Right lobe of liver (tissue), 6 donors: ENCODE measurements around the gene ZNRF4. TPM values are rescaled to one million over a fixed set of nuclear protein-coding genes. Genes with fewer than 3 reads are reported as not detected.

Experiments
- ATAC-seq, 4 donors: fragments of 200-7000 bp; cut with Tn5 transposase; one replicate each; pipeline ENCODE4 v1.9.1; 2020; ENCODE audit warnings: mild to moderate bottlenecking in 4 of 4, moderate library complexity in 4 of 4
- DNase-seq, 3 donors: peaks; one replicate each; pipeline ENCODE4 v3.0.0-alpha.2; 2020
- H3K27ac ChIP-seq, 3 donors: fragments of 200-600 bp; one replicate each; pipeline ENCODE4 v1.8.0; 2022
- H3K27me3 ChIP-seq, 2 donors: fragments of 200-600 bp; one replicate each; pipeline ENCODE4 v1.8.0; 2022
- H3K36me3 ChIP-seq, 4 donors: fragments of 200-600 bp; sonication (generic) in 1 of 4; one replicate each; pipeline versions ENCODE4 v1.5.1 to v1.8.0; 2017 to 2022; ENCODE audit warnings: control low read depth in 1 of 4
- H3K4me1 ChIP-seq, 4 donors: fragments of 200-600 bp; sonication (generic) in 1 of 4; one replicate each; pipeline versions ENCODE4 v1.5.1 to v1.8.0; 2017 to 2022; ENCODE audit warnings: control low read depth in 1 of 4
- H3K4me3 ChIP-seq, 3 donors: fragments of 200-600 bp; one replicate each; pipeline ENCODE4 v1.8.0; 2022
- H3K9me3 ChIP-seq, 4 donors: fragments of 200-600 bp; sonication (generic) in 1 of 4; one replicate each; pipeline versions ENCODE4 v1.5.1 to v1.8.0; 2017 to 2022; ENCODE audit warnings: control low read depth in 1 of 4
- POLR2A ChIP-seq: fragments of 450-650 bp; IDR thresholded peaks from one replicate; pipeline ENCODE4 v1.6.1; 2017; ENCODE audit warnings: antibody characterized with exemption, mild to moderate bottlenecking
- WGBS: methylation state at CpG from one replicate; pipeline ENCODE4 v1.1.6; 2018; ENCODE audit warnings: low coverage, low lambda C conversion rate; ENCODE audit not compliant: insufficient coverage; ENCODE audit errors: missing lambda C conversion rate; 5-methylcytosine and 5-hydroxymethylcytosine counted together
- intact Hi-C, 2 donors: fragments of 100-400 bp; cut with DNase I; formaldehyde crosslinking; loops; one replicate each; pipeline versions ENCODE4 v1.11.2 to v1.14.1; 2022
- total RNA-seq, 6 experiments: library from RNA; depleted of rRNA in 2 of 6; stranded (reverse); fragments of >200 nt in 2 of 6; fragmentation: NEBNext Ultra II Directional in 3 of 6; extraction: Animal tissue kit (Norgen Biotek cat#: 25700) in 3 of 6; gene quantifications; one replicate each; pipeline versions ENCODE4 v1.1.0 to v1.2.4, GENCODE V29; 2016 to 2023
- TF ChIP-seq, protein P1 (sequence below), 4 donors: fragments of 200-600 bp in 3 of 4; fragments of 450-650 bp in 1 of 4; IDR thresholded peaks; one replicate each; pipeline versions ENCODE4 v1.5.1 to v1.8.0; 2016 to 2022; ENCODE audit warnings: antibody characterized with exemption in 4 of 4, mild to moderate bottlenecking in 2 of 4
- donor health status: DM: no; HTN: yes; CAD: no.
- donor health status: DM: no; HTN: no; CAD: no.
- donor health status: DM: no; HTN: no; CAD: no.
- donor health status: DM: no; HTN: yes; CAD: no.
- donor health status: DM: no; HTN: yes; CAD: no.

Gene ZNRF4
- total RNA-seq, 6 experiments from 2014 or later: not detected

DNA sequence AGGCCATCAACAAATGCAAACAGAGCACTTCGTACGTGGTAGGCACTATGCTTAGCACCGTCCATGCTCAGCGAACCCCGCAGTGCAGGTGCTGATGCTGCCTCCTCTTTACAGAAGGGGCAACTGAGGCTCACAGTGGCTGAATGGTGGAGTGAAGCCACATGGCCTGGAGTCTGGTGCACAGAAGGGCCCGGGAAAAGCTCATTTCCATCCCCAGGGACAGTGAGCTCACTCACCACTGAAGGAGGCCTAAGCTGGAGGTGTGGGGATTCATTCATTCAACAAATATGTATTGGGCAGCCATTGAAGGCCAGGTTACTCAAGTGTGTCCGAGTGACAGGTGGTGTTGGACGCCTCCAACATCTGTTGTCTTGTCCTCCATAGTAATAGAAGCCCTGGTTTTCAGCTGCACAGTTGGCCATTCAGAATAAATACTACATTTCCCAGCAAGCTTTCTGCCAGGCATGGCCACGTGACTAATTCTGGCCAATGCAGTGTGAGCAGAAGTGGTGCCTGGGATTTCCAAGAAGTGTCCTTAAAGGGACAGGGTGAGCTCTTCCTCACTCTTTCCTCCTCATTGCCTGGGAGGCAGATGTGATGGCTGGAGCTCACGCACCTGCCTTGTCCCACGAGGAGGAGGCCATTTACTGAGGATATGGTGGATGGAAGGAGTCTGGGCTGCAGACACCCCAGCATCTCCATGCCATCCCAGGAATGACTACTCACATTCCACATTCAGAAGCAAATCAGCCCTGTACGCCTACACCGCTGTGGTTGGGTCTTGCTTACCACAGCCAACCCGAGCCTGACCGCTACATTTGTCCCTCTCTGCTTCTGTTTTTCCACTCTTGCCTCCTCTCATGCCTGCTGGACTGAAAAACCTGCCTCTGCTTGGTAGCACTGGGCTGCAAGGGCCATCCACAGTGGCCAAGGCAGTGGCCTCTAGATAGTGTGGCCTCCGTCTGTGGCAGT lies 2.3 kb upstream of the ZNRF4 start:
- no peaks in the 10 kb centered on the region for H3K4me1 ChIP-seq
- TF ChIP-seq, protein P1, sequence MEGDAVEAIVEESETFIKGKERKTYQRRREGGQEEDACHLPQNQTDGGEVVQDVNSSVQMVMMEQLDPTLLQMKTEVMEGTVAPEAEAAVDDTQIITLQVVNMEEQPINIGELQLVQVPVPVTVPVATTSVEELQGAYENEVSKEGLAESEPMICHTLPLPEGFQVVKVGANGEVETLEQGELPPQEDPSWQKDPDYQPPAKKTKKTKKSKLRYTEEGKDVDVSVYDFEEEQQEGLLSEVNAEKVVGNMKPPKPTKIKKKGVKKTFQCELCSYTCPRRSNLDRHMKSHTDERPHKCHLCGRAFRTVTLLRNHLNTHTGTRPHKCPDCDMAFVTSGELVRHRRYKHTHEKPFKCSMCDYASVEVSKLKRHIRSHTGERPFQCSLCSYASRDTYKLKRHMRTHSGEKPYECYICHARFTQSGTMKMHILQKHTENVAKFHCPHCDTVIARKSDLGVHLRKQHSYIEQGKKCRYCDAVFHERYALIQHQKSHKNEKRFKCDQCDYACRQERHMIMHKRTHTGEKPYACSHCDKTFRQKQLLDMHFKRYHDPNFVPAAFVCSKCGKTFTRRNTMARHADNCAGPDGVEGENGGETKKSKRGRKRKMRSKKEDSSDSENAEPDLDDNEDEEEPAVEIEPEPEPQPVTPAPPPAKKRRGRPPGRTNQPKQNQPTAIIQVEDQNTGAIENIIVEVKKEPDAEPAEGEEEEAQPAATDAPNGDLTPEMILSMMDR (IDR thresholded peaks at IDR 0.05): no peak
- no peak for TF ChIP-seq POLR2A
- DNase-seq (no peak), ATAC-seq (no peak)
- intact Hi-C loops: no loop called here
- no peak overlapping the region for H3K27ac ChIP-seq
- WGBS: 53% methylated on average over 5 of the region's 16 CpGs
- no peaks in the 10 kb centered on the region for H3K27me3 ChIP-seq
- H3K36me3 ChIP-seq: no peaks in the 10 kb centered on the region
- no peak overlapping the region for H3K4me3 ChIP-seq
- H3K9me3 ChIP-seq: no peaks in the 10 kb centered on the region

DNA sequence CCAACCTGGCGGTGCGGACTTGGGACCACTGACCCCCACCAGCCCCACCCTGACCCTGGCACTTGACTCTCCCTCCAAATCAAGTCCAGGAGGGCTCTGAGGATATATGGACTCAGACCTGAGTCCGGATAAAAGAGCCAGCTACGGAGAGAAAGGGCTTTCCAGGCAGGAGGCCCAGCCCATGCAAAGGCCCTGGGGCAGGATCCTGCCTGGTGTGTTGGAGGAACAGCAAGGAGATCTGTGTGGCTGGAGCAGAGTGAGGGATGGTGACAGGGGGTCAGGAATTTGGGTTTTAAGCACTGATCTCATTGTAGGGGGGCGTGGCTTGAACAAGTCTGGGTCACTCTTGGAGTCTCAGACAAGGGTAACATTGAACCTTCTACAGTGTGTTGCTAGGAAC lies 474 bp upstream of the ZNRF4 start:
- Histone ChIP-seq H3K4me3 (no peak overlapping the region), H3K9me3 (no peaks in the 10 kb centered on the region), H3K27ac (no peak overlapping the region), H3K4me1 (no peaks in the 10 kb centered on the region), H3K27me3 (no peaks in the 10 kb centered on the region), H3K36me3 (no peaks in the 10 kb centered on the region)
- intact Hi-C loops: no loop called here
- DNase-seq (no peak), ATAC-seq (no peak)
- 83% methylated on average over 2 of the region's 5 CpGs for WGBS
- TF ChIP-seq, protein P1 (IDR thresholded peaks at IDR 0.05): no peak
- TF ChIP-seq POLR2A: no peak

DNA sequence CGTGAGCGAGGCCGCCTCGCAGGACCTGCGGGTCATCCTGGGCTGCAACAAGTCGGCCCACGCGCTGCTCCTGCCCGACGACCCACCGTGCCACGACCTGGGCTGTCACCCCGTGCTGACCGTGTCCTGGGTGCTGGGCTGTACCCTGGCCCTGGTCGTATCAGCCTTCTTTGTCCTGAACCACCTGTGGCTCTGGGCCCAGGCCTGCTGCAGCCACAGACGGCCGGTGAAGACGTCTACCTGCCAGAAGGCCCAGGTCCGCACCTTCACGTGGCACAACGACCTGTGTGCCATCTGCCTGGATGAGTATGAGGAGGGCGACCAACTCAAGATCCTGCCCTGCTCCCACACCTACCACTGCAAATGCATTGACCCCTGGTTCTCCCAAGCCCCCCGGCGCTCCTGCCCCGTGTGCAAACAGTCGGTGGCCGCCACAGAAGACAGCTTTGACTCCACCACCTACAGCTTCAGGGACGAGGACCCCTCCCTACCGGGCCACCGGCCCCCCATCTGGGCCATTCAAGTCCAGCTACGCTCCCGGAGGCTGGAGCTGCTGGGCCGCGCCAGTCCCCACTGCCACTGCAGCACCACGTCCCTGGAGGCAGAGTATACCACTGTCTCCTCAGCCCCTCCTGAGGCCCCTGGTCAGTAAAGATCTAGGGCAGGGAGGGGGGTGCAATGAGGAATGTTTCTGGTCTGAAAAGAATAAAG lies 1.1 kb downstream of the ZNRF4 start:
- no peaks in the 10 kb centered on the region for H3K27me3 ChIP-seq
- H3K9me3 ChIP-seq: no peaks in the 10 kb centered on the region
- intact Hi-C loops: no loop called here
- no peak overlapping the region for H3K27ac ChIP-seq
- no peak overlapping the region for H3K4me3 ChIP-seq
- no peak for DNase-seq
- no peaks in the 10 kb centered on the region for H3K36me3 ChIP-seq
- ATAC-seq: no peak
- H3K4me1 ChIP-seq: no peaks in the 10 kb centered on the region
- no peak for TF ChIP-seq POLR2A
- TF ChIP-seq, protein P1 (IDR thresholded peaks at IDR 0.05): no peak
- WGBS: 60% methylated on average over 1 of the region's 35 CpGs

DNA sequence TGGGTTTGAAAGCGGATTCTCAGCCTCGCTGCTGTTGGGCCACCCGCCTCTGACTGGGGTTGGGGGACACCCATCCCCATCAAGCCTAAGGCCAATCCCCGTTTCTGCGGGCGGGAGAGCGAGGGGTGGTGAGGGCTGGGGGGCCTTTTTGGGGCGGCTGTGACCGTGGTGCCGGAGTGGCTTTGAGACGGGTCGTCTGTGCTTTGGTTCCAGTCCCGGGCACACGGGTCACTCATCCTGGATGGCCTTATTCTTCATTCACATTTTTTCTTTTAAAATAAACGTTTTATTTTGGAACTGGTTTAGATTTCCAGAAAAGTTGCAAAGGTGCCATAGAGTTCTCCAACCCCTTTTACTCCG lies 1.6 kb downstream of the ZNRF4 start:
- H3K4me1 ChIP-seq: no peaks in the 10 kb centered on the region
- no peak for TF ChIP-seq POLR2A
- TF ChIP-seq, protein P1 (IDR thresholded peaks at IDR 0.05): no peak
- H3K4me3 ChIP-seq: no peak overlapping the region
- H3K9me3 ChIP-seq: no peaks in the 10 kb centered on the region
- no peaks in the 10 kb centered on the region for H3K27me3 ChIP-seq
- H3K27ac ChIP-seq: no peak overlapping the region
- intact Hi-C loops: no loop called here
- no peaks in the 10 kb centered on the region for H3K36me3 ChIP-seq
- DNase-seq (no peak), ATAC-seq (no peak)
- WGBS: 51% methylated on average over 2 of the region's 16 CpGs
